Neural progenitor cell (in vitro differentiated cells): ENCODE results near the gene GPA33.

Experiments used
- EZH2 ChIP-seq: fragments of 200-600 bp; sonication (generic); IDR thresholded peaks from 2 replicates; pipeline ENCODE4 v1.6.1; 2017; ENCODE audit warnings: antibody characterized with exemption, mild to moderate bottlenecking, moderate library complexity
- TF ChIP-seq, protein P1 (sequence below): fragments of 200-600 bp; sonication (generic); IDR thresholded peaks from 2 replicates; pipeline ENCODE4 v1.5.1; 2017; ENCODE audit warnings: antibody characterized with exemption, mild to moderate bottlenecking

DNA sequence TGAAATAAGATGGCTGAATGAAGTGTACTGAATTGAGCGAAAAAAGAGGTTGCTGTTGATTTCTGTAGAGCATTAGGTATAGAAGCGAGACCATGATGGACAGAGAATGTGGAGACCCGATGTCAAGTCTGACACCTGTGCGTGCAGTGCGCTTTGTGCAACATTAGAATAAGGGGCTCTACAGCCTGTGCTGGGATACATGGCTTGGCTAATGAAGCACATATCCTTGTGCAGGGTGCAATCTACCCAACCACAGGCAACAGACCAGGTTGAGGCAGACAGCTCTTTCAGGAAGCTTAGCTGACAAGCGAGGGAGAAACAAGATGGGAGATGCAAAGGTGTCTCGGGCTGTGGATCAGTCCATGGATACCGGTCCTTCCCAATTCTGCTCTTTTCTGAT, 18.9 kb downstream of the GPA33 start:
- TF ChIP-seq, protein P1, sequence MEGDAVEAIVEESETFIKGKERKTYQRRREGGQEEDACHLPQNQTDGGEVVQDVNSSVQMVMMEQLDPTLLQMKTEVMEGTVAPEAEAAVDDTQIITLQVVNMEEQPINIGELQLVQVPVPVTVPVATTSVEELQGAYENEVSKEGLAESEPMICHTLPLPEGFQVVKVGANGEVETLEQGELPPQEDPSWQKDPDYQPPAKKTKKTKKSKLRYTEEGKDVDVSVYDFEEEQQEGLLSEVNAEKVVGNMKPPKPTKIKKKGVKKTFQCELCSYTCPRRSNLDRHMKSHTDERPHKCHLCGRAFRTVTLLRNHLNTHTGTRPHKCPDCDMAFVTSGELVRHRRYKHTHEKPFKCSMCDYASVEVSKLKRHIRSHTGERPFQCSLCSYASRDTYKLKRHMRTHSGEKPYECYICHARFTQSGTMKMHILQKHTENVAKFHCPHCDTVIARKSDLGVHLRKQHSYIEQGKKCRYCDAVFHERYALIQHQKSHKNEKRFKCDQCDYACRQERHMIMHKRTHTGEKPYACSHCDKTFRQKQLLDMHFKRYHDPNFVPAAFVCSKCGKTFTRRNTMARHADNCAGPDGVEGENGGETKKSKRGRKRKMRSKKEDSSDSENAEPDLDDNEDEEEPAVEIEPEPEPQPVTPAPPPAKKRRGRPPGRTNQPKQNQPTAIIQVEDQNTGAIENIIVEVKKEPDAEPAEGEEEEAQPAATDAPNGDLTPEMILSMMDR, result no peak
- TF ChIP-seq EZH2, result no peak
